ENCODE results near the gene MORC3.

DNA sequence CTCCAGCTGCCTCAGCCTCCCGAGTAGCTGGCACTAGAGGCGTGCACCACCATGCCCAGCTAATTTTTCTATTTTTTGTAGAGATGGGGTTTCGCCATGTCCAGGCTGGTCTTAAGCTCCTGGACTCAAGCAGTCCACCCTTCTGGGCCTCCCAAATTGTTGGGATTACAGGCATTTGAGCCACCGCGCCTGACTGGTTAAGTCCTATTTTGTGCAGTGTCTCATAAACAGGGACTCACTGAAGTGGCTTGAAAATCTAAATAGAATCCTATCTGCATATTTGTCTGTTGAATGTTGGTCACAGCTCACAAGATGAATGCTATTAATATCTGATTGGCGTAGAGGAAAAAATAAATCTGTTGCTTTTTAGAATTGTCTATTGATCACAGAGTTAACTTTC lies 59.3 kb downstream of the MORC3 start:
- TF ChIP-seq, protein P1, sequence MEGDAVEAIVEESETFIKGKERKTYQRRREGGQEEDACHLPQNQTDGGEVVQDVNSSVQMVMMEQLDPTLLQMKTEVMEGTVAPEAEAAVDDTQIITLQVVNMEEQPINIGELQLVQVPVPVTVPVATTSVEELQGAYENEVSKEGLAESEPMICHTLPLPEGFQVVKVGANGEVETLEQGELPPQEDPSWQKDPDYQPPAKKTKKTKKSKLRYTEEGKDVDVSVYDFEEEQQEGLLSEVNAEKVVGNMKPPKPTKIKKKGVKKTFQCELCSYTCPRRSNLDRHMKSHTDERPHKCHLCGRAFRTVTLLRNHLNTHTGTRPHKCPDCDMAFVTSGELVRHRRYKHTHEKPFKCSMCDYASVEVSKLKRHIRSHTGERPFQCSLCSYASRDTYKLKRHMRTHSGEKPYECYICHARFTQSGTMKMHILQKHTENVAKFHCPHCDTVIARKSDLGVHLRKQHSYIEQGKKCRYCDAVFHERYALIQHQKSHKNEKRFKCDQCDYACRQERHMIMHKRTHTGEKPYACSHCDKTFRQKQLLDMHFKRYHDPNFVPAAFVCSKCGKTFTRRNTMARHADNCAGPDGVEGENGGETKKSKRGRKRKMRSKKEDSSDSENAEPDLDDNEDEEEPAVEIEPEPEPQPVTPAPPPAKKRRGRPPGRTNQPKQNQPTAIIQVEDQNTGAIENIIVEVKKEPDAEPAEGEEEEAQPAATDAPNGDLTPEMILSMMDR (IDR thresholded peaks at IDR 0.05; ENCODE audit: borderline replicate concordance, extremely low read depth, low read length, poor library complexity, severe bottlenecking), result no peak
- TF ChIP-seq EZH2 (IDR thresholded peaks at IDR 0.05; ENCODE audit: borderline replicate concordance, low read depth, low read length, severe bottlenecking), result no peak
